GM13976 (cell line): ENCODE results near the gene BAZ1B.
"Not testable (repeated sequence)": the region's sequence is repeated elsewhere in the genome, so short reads cannot be mapped to it uniquely, and the experiment has no call there.

Source experiments
- DNase-seq: peaks from one replicate; pipeline ENCODE4 v3.0.0; 2012; ENCODE audit warnings: low spot score
- in situ Hi-C: fragments of 300-500 bp; cut with MboI; formaldehyde crosslinking; loops from one replicate; pipeline ENCODE4 v1.12.0; 2022; ENCODE audit warnings: low sequenced_read_pairs, mixed read lengths, inconsistent platforms; ENCODE audit not compliant: unreplicated experiment
- TF ChIP-seq, protein P1 (sequence below): IDR thresholded peaks from 2 replicates; pipeline ENCODE4 v1.5.1; 2012; ENCODE audit warnings: borderline replicate concordance, mild to moderate bottlenecking; ENCODE audit not compliant: insufficient read depth; ENCODE audit errors: extremely low read depth, missing control alignments, control extremely low read depth

BAZ1B gene

DNA sequence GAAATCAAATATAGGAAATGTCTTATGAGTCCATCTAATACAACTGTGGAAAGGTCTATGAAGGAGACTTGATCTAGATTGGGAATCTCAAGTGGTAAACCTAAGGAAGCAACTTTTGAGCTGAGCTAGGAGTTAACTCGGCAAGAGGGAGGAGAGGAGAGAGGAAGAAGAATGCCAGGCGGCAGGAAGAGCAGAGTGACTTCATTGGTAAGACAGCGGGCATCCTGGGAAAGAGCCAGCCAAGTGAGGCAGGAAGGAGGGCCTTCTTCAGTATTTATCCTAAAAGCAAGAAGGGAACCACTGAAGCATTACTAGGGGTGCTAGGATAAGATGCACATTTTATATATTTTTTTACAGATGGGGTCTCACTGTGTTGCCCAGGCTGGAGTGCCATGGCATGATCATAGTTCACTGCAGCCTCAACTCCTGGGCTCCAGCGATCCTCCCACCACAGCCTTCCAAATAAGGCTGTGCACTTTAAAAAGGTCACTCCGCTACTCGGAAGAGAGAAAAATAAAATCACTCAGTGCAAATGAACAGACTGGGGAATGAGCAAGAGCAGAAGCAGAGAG lies 33.4 kb upstream of the BAZ1B start:
- DNase-seq = no peak
- in situ Hi-C loops = no loop called here

GRCh38 chr7:73550093-73550492 lies 28.0 kb upstream of the BAZ1B start:
- DNase-seq, in situ Hi-C loops: not testable (repeated sequence)

More for the DNA sequence above, 33.4 kb upstream of the BAZ1B start:
- TF ChIP-seq, protein P1, sequence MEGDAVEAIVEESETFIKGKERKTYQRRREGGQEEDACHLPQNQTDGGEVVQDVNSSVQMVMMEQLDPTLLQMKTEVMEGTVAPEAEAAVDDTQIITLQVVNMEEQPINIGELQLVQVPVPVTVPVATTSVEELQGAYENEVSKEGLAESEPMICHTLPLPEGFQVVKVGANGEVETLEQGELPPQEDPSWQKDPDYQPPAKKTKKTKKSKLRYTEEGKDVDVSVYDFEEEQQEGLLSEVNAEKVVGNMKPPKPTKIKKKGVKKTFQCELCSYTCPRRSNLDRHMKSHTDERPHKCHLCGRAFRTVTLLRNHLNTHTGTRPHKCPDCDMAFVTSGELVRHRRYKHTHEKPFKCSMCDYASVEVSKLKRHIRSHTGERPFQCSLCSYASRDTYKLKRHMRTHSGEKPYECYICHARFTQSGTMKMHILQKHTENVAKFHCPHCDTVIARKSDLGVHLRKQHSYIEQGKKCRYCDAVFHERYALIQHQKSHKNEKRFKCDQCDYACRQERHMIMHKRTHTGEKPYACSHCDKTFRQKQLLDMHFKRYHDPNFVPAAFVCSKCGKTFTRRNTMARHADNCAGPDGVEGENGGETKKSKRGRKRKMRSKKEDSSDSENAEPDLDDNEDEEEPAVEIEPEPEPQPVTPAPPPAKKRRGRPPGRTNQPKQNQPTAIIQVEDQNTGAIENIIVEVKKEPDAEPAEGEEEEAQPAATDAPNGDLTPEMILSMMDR = no peak

- DNase-seq = no peak
- TF ChIP-seq, protein P1 = no peak
- in situ Hi-C loops = no loop called here
These were observed 27.1 kb upstream of the BAZ1B start for GRCh38 chr7:73549176-73549575.

DNA sequence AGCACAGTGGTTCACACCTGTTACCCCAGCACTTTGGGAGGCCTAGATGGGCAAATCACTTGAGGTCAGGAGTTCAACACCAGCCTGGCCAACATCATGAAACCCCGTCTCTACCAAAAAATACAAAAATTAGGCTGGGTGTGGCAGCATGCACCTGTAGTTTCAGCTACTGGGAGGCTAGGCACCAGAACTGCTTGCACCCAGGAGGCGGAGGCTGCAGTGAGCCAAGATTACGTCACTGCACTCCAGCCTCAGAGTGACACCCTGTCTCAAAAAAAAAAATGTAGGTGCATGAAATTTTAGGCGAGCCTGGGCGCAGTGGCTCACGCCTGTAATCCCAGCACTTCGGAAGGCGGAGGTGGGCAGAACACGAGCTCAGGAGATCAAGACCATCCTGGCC lies 25.7 kb upstream of the BAZ1B start:
- in situ Hi-C loops = no loop called here
- TF ChIP-seq, protein P1 = no peak
- no peak for DNase-seq

GRCh38 chr7:73544678-73545077 lies 22.6 kb upstream of the BAZ1B start:
- TF ChIP-seq, protein P1 = no peak
- in situ Hi-C loops = no loop called here

DNA sequence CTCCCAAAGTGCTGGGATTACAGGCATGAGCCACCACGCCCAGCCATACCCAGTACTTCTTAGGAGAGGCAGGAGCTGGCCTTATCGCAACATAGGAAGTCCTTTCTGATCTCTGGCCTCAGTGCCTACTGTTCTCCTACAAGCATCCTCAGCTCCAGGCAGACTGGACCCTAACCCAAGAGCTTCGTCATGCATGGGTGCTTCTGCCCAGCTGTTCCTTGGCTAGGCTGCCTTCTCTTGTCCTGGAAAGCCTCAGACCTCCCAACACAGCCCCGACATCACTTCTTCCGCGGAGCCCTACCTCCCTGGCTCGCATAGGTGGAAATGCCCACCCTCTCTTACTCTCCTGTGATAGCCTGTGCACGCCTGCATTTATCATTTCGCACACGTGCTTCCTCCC lies 19.6 kb upstream of the BAZ1B start:
- TF ChIP-seq, protein P1 = no peak
- in situ Hi-C loops = no loop called here

More at GRCh38 chr7:73544678-73545077, 22.6 kb upstream of the BAZ1B start:
- DNase-seq = no peak

DNA sequence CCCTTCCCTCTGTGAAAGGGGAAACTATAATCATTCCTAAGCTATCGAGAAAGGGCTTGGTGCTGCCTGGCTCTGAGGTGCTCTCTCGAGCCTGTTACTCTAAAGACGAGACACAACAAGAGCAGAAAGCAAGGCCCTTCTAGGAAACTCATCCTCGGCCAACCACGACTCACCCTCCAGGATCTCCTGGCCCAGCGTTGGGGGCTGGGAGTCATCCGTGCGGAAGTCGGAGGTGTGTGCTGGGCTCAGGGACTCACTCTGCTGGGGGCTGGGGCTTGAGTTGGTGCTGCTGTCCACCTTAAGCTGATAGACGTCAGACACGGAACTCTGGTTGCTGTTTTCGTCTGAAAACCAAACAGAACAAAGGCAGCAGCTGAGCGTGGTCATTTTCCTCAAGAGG lies 17.6 kb upstream of the BAZ1B start:
- TF ChIP-seq, protein P1 = no peak
- in situ Hi-C loops = no loop called here
- no peak for DNase-seq

More for the DNA sequence above, 19.6 kb upstream of the BAZ1B start:
- no peak for DNase-seq

DNA sequence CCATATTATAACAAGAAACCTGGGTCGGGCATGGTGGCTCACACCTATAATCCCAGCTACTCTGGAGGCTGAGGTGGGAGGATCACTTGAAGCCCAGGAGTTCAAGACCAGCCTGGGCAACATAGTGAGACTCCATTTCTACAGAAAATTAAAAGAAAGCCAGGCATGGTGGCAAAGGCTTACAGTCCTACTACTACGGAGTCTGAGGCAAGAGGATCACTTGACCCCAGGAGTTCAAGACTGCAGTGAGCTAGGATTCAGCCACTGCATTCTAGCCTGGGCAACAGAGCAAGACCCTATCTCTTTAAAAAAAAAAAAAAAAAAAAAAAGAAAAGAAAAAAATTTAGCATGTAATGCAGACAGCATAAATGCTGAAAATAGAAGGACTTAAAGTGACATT lies 16.4 kb upstream of the BAZ1B start:
- DNase-seq, in situ Hi-C loops: not testable (repeated sequence)
